Panc1 (cell line): Measurements from ENCODE around the gene PDE11A.

Source experiments
- CTCF ChIP-seq: fragments of 450-650 bp; IDR thresholded peaks from 2 replicates; pipeline ENCODE4 v1.5.1; 2017; ENCODE audit warnings: mild to moderate bottlenecking
- POLR2AphosphoS5 ChIP-seq: IDR thresholded peaks from 2 replicates; pipeline ENCODE4 v1.6.1; 2012; ENCODE audit warnings: mild to moderate bottlenecking, low read depth, low read length, moderate library complexity
- TCF7L2 ChIP-seq: IDR thresholded peaks from 2 replicates; pipeline ENCODE4 v1.6.1; 2011; ENCODE audit warnings: mild to moderate bottlenecking, low read depth, low read length, inconsistent platforms

GRCh38 chr2:177914247-177914646 lies 158.3 kb downstream of the PDE11A start:
- TF ChIP-seq TCF7L2: no peak
- TF ChIP-seq CTCF: no peak
- no peak for TF ChIP-seq POLR2AphosphoS5
